H4 (cell line): Measurements from ENCODE around the gene FBXO28. TPM values are rescaled to one million over a fixed set of nuclear protein-coding genes. Genes with fewer than 3 reads are reported as not detected.

Experiments
- DNase-seq: peaks from one replicate; pipeline ENCODE4 v3.0.0-alpha.2; 2015; ENCODE audit warnings: low spot score
- total RNA-seq: library from RNA; depleted of rRNA; stranded (reverse); fragments of >200 nt; shearing (Covaris generic); gene quantifications from 2 replicates; pipeline ENCODE4 v1.2.3, GENCODE V29; 2014

The FBXO28 gene
- total RNA-seq, 1 experiment from 2014 or later, result 24.9 TPM

GRCh38 chr1:224157316-224157715, 43.4 kb downstream of the FBXO28 start:
- no peak for DNase-seq

GRCh38 chr1:224159541-224159940, 45.6 kb downstream of the FBXO28 start:
- no peak for DNase-seq

- DNase-seq, result no peak
Observed at GRCh38 chr1:224160171-224160682, 46.3 kb downstream of the FBXO28 start.

- no peak for DNase-seq
Observed at GRCh38 chr1:224162768-224163167, 48.9 kb downstream of the FBXO28 start.

GRCh38 chr1:224163311-224163710, 49.4 kb downstream of the FBXO28 start:
- DNase-seq, result no peak

GRCh38 chr1:224168859-224169380, 55.0 kb downstream of the FBXO28 start:
- DNase-seq, result peak; percentile 57

- no peak for DNase-seq
Observed at GRCh38 chr1:224169718-224170270, 55.9 kb downstream of the FBXO28 start.

GRCh38 chr1:224170343-224170742, 56.4 kb downstream of the FBXO28 start:
- no peak for DNase-seq

- DNase-seq, result peak; percentile 26
Observed at GRCh38 chr1:224170748-224171478, 57.0 kb downstream of the FBXO28 start.

GRCh38 chr1:224172229-224172628, 58.3 kb downstream of the FBXO28 start:
- DNase-seq, result no peak

GRCh38 chr1:224173523-224173922, 59.6 kb downstream of the FBXO28 start:
- DNase-seq, result no peak

GRCh38 chr1:224175617-224176016, 61.7 kb downstream of the FBXO28 start:
- DNase-seq, result no peak

GRCh38 chr1:224177356-224177999, 63.6 kb downstream of the FBXO28 start:
- no peak for DNase-seq

- no peak for DNase-seq
Observed at GRCh38 chr1:224178894-224179293, 65.0 kb downstream of the FBXO28 start.

- DNase-seq, result no peak
Observed at GRCh38 chr1:224180783-224181452, 67.0 kb downstream of the FBXO28 start.

- DNase-seq, result no peak
Observed at GRCh38 chr1:224181453-224181810, 67.5 kb downstream of the FBXO28 start.

GRCh38 chr1:224182057-224182865, 68.3 kb downstream of the FBXO28 start:
- DNase-seq, result no peak

GRCh38 chr1:224182866-224183590, 69.1 kb downstream of the FBXO28 start, which contains the start of gene DEGS1:
DEGS1 (plus strand) TSS chr1:224183240; CDS start chr1:224183337, 97 bp downstream.
- DNase-seq, result peak; percentile 53

GRCh38 chr1:224183591-224184312, 69.8 kb downstream of the FBXO28 start:
- DNase-seq, result peak; percentile 18

- no peak for DNase-seq
Observed at GRCh38 chr1:224185208-224185607, 71.3 kb downstream of the FBXO28 start.
